CD4-positive, alpha-beta T cell (primary cell): ENCODE data around the gene C8G. TPM values are rescaled to one million over a fixed set of nuclear protein-coding genes. Genes with fewer than 3 reads are reported as not detected.

ENCODE experiments used
- ATAC-seq: fragments of 200-7000 bp; cut with Tn5 transposase; one replicate; pipeline ENCODE4 v1.10.0; 2022; ENCODE audit warnings: mild to moderate bottlenecking; ENCODE audit not compliant: poor library complexity
- CTCF ChIA-PET: fragments of 350-600 bp; sonication (Branson Sonifier 250); formaldehyde crosslinking; loops from one replicate; lab custom pipeline; 2021; ENCODE audit warnings: antibody characterized with exemption, inconsistent platforms; lab: Charles Lee
- POLR2A ChIA-PET: fragments of 350-600 bp; sonication (Branson Sonifier 250); formaldehyde crosslinking; loops from one replicate; lab custom pipeline; 2021; ENCODE audit warnings: antibody characterized with exemption, inconsistent platforms; lab: Charles Lee
- DNase-seq, 14 experiments: peaks; one replicate each; pipeline ENCODE4 v3.0.0-alpha.2; 2013 to 2020; ENCODE audit warnings: mixed read lengths in 2 of 14
- H3K27ac ChIP-seq, 2 donors: one replicate each; pipeline versions ENCODE4 v1.5.1 to v1.7.0; 2013; ENCODE audit warnings: low read length in 2 of 2, low read depth in 1 of 2, mild to moderate bottlenecking in 1 of 2
- H3K27me3 ChIP-seq, 2 experiments: 1 replicate in 1 of 2; 2 replicates in 1 of 2; pipeline versions ENCODE4 v1.6.1 to v1.7.0; 2013; ENCODE audit warnings: low read length in 2 of 2, control low read depth in 1 of 2, mild to moderate bottlenecking in 1 of 2, moderate library complexity in 1 of 2; ENCODE audit not compliant: insufficient read depth in 2 of 2, control insufficient read depth in 1 of 2
- H3K36me3 ChIP-seq: one replicate; pipeline ENCODE4 v1.6.1; 2013; ENCODE audit warnings: low read length, control low read depth; ENCODE audit not compliant: insufficient read depth
- H3K4me1 ChIP-seq: one replicate; pipeline ENCODE4 v1.6.1; 2013; ENCODE audit warnings: low read length, control low read depth; ENCODE audit not compliant: insufficient read depth
- H3K4me3 ChIP-seq: one replicate; pipeline ENCODE4 v1.5.1; 2013; ENCODE audit warnings: mild to moderate bottlenecking, low read length, moderate library complexity
- H3K9me3 ChIP-seq, 2 experiments: 1 replicate in 1 of 2; 2 replicates in 1 of 2; pipeline versions ENCODE4 v1.6.1 to v1.7.0; 2013; ENCODE audit warnings: low read length in 2 of 2, mild to moderate bottlenecking in 2 of 2, control low read depth in 1 of 2, moderate library complexity in 1 of 2; ENCODE audit not compliant: control insufficient read depth in 1 of 2, insufficient read depth in 1 of 2
- H3K27ac Mint-ChIP-seq: one replicate; pipeline ENCODE4 v1.8.0; 2020; ENCODE audit warnings: mixed read lengths
- H3K27me3 Mint-ChIP-seq: one replicate; pipeline ENCODE4 v1.8.0; 2021; ENCODE audit warnings: mixed read lengths
- H3K36me3 Mint-ChIP-seq: one replicate; pipeline ENCODE4 v1.8.0; 2021; ENCODE audit warnings: low read depth, mixed read lengths
- H3K4me1 Mint-ChIP-seq: one replicate; pipeline ENCODE4 v1.8.0; 2021; ENCODE audit warnings: low read depth, mixed read lengths
- H3K4me3 Mint-ChIP-seq: one replicate; pipeline ENCODE4 v1.8.0; 2020; ENCODE audit warnings: mild to moderate bottlenecking, mixed read lengths
- H3K9me3 Mint-ChIP-seq: one replicate; pipeline ENCODE4 v1.8.0; 2020; ENCODE audit warnings: mixed read lengths
- CTCF ChIP-seq: fragments of 200-600 bp; IDR thresholded peaks from one replicate; pipeline ENCODE4 v1.8.0; 2022; ENCODE audit warnings: antibody characterized with exemption, mild to moderate bottlenecking
- intact Hi-C, 2 experiments: fragments of 100-400 bp; cut with DNase I in 1 of 2; cut with micrococcal nuclease in 1 of 2; formaldehyde crosslinking; loops; one replicate each; pipeline versions ENCODE4 v1.15.1 to v1.9.0; 2023 to 2025; cut with DNase I, micrococcal nuclease
- total RNA-seq, 174 experiments: library from RNA in 2 of 174; stranded (reverse) in 2 of 174; gene quantifications; one replicate each; pipeline ENCODE4 v1.2.3 and lab custom pipeline; 2021 to 2026

Gene C8G
- total RNA-seq, 2 experiments from 2014 or later, result not detected

GRCh38 chr9:136942112-136942880 is 2.7 kb upstream of the C8G start:
- Histone ChIP-seq H3K4me1 (peaks cover 33% of the 10 kb centered on the region), H3K4me3 (no peak overlapping the region), H3K27me3 (no peaks in the 10 kb centered on the region), H3K27ac (no peak overlapping the region), H3K36me3 (peaks cover 34% of the 10 kb centered on the region), H3K9me3 (peaks cover 0 to 7% of the 10 kb centered on the region in 2 experiments)
- H3K4me1 Mint-ChIP-seq, result peaks cover 5% of the 10 kb centered on the region
- H3K27me3 Mint-ChIP-seq, result no peaks in the 10 kb centered on the region
- CTCF ChIA-PET, result interaction anchor here (1.0 kb wide), 1 partner anchor 60 kb away, joined by 5 read pairs; no protein-coding TSS in a partner anchor
- peak overlapping the region; percentile 69 for H3K4me3 Mint-ChIP-seq
- no peaks in the 10 kb centered on the region for H3K9me3 Mint-ChIP-seq
- no peak for TF ChIP-seq CTCF
- ATAC-seq (no peak), DNase-seq (peak in 1 of 14 experiments; percentile 39)
- H3K27ac Mint-ChIP-seq, result no peak overlapping the region
- POLR2A ChIA-PET, result no interaction called here
- peaks cover 25% of the 10 kb centered on the region for H3K36me3 Mint-ChIP-seq
- intact Hi-C loops, result loop anchor here (5.0 to 10.0 kb wide), 2 partner anchors 75 to 97 kb away; partner anchors contain the start of genes AJM1 (in 1 of the 2), EDF1 (in 1 of the 2) and PHPT1 (in 1 of the 2)

- Histone ChIP-seq H3K36me3 (peaks cover 34% of the 10 kb centered on the region), H3K4me1 (peaks cover 36% of the 10 kb centered on the region), H3K27me3 (no peaks in the 10 kb centered on the region), H3K27ac (no peak overlapping the region), H3K4me3 (no peak overlapping the region), H3K9me3 (peaks cover 0 to 2% of the 10 kb centered on the region in 2 experiments)
- Mint-ChIP-seq H3K4me3 (peak overlapping the region; percentile 69), H3K27me3 (no peaks in the 10 kb centered on the region), H3K36me3 (peaks cover 25% of the 10 kb centered on the region), H3K9me3 (no peaks in the 10 kb centered on the region), H3K27ac (no peak overlapping the region), H3K4me1 (peaks cover 5% of the 10 kb centered on the region)
- intact Hi-C loops, result loop anchor here (5.0 to 10.0 kb wide), 2 partner anchors 76 to 98 kb away; partner anchors contain the start of genes AJM1 (in 1 of the 2), EDF1 (in 1 of the 2) and PHPT1 (in 1 of the 2)
- ChIA-PET POLR2A (no interaction called here), CTCF (interaction anchor here (1.0 to 1.5 kb wide), 2 partner anchors 57 to 61 kb away, joined by 5 read pairs; partner anchors contain the start of gene TRAF2)
- no peak for ATAC-seq
- no peak for DNase-seq
- TF ChIP-seq CTCF, result no peak
Observed at GRCh38 chr9:136942881-136943230, 2.2 kb upstream of the C8G start.

- peak overlapping the region; percentile 87 for H3K4me3 Mint-ChIP-seq
- no peaks in the 10 kb centered on the region for H3K9me3 ChIP-seq
- H3K9me3 Mint-ChIP-seq, result no peaks in the 10 kb centered on the region
- peak overlapping the region in 1 of 2 donors; percentile 21 for H3K27ac ChIP-seq
- intact Hi-C loops, result loop anchor here (1.0 to 10.0 kb wide), 7 partner anchors 35 to 153 kb away; partner anchors contain the start of genes PHPT1 (in 2 of the 2), ABCA2 (in 1 of the 2), AJM1 (in 1 of the 2) and EDF1 (in 1 of the 2)
- H3K27me3 Mint-ChIP-seq, result no peaks in the 10 kb centered on the region
- peaks cover 5% of the 10 kb centered on the region for H3K4me1 Mint-ChIP-seq
- H3K27ac Mint-ChIP-seq, result peak overlapping the region; percentile 58
- ATAC-seq (no peak), DNase-seq (peak in 5 of 14 experiments; percentile 21 to 48 (median 35))
- H3K36me3 Mint-ChIP-seq, result peaks cover 22% of the 10 kb centered on the region
- peak overlapping the region; percentile 69 for H3K4me3 ChIP-seq
- peaks cover 40% of the 10 kb centered on the region for H3K4me1 ChIP-seq
- TF ChIP-seq CTCF, result no peak
- ChIA-PET POLR2A (interaction anchor here (0.7 to 2.1 kb wide), 7 partner anchors 48 to 130 kb away, joined by 3 to 17 read pairs (median 4); partner anchors contain the start of genes AJM1, CLIC3, PAXX and TRAF2), CTCF (interaction anchor here (0.7 to 1.5 kb wide), 9 partner anchors 32 to 153 kb away, joined by 3 to 6 read pairs (median 5); partner anchors contain the start of genes AJM1, CLIC3, TMEM141 and TRAF2)
- H3K27me3 ChIP-seq, result no peaks in the 10 kb centered on the region
- H3K36me3 ChIP-seq, result peaks cover 34% of the 10 kb centered on the region
Observed at GRCh38 chr9:136943291-136944211, 1.5 kb upstream of the C8G start.
